K562 (cell line): Measurements from ENCODE around the gene RASGEF1C.

ENCODE experiments used
- ARNT ChIP-seq, 2 experiments: fragments of 450-650 bp; IDR thresholded peaks; 2 replicates each; pipeline ENCODE4 v1.6.1; 2016; ENCODE audit warnings: mild to moderate bottlenecking in 1 of 2
- ATF7 ChIP-seq: fragments of 450-650 bp; IDR thresholded peaks from 2 replicates; pipeline ENCODE4 v1.7.1; 2014; ENCODE audit warnings: mild to moderate bottlenecking, moderate library complexity
- CHCHD3 ChIP-seq: fragments of 250-450 bp; sonication (Bioruptor Pico); IDR thresholded peaks from 2 replicates; pipeline ENCODE4 v2.1.2; 2022; ENCODE audit warnings: mild to moderate bottlenecking
- FOXP1 ChIP-seq: sonication (generic); formaldehyde crosslinking; IDR thresholded peaks from 2 replicates; pipeline ENCODE4 v1.8.0; 2022; ENCODE audit warnings: mild to moderate bottlenecking, missing genetic modification reagents
- GTF2A2 ChIP-seq: IDR thresholded peaks from 2 replicates; pipeline ENCODE4 v1.6.1; 2016; ENCODE audit warnings: mild to moderate bottlenecking, missing genetic modification characterization, missing compliant biosample characterization
- MEF2A ChIP-seq: IDR thresholded peaks from 2 replicates; pipeline ENCODE4 v1.6.1; 2011; ENCODE audit warnings: low read depth, mild to moderate bottlenecking, low read length, moderate library complexity; ENCODE audit not compliant: control insufficient read depth
- MYC ChIP-seq, 2 experiments: fragments of 250-450 bp in 1 of 2; sonication (Bioruptor Pico) in 1 of 2; IDR thresholded peaks; 2 replicates each; pipeline versions ENCODE4 v1.5.1 to v1.6.1; 2012 to 2021; ENCODE audit warnings: low read depth in 2 of 2, borderline replicate concordance in 1 of 2, improper control_type of control experiment in 1 of 2, low read length in 1 of 2, mild to moderate bottlenecking in 1 of 2, moderate library complexity in 1 of 2
- RFX5 ChIP-seq: IDR thresholded peaks from 2 replicates; pipeline ENCODE4 v1.6.1; 2011; ENCODE audit warnings: low read depth, mild to moderate bottlenecking, improper control_type of control experiment, low read length
- RNF2 ChIP-seq: sonication (generic); IDR thresholded peaks from 2 replicates; pipeline ENCODE4 v1.6.1; 2016
- STAG1 ChIP-seq: sonication (generic); formaldehyde crosslinking; IDR thresholded peaks from 2 replicates; pipeline ENCODE4 v1.5.0; 2020; ENCODE audit warnings: missing genetic modification reagents, borderline replicate concordance
- ZC3H11A ChIP-seq: IDR thresholded peaks from 2 replicates; pipeline ENCODE4 v1.6.1; 2012; ENCODE audit warnings: low read depth, low read length, improper control_type of control experiment
- ZNF274 ChIP-seq: IDR thresholded peaks from 2 replicates; pipeline ENCODE4 v1.6.1; 2011; ENCODE audit warnings: low read depth, mild to moderate bottlenecking, low read length, moderate library complexity, borderline replicate concordance
- TF ChIP-seq, protein P1 (sequence below), 3 experiments: IDR thresholded peaks in 2 of 3; conservative IDR thresholded peaks in 1 of 3; 2 replicates each; pipeline ENCODE4 v1.5.1; 2011 to 2012; ENCODE audit warnings: low read length in 3 of 3, mild to moderate bottlenecking in 3 of 3, control low read depth in 2 of 3, improper control_type of control experiment in 1 of 3, inconsistent platforms in 1 of 3, low read depth in 1 of 3, mixed read lengths in 1 of 3, moderate library complexity in 1 of 3; ENCODE audit not compliant: insufficient read depth in 2 of 3

DNA sequence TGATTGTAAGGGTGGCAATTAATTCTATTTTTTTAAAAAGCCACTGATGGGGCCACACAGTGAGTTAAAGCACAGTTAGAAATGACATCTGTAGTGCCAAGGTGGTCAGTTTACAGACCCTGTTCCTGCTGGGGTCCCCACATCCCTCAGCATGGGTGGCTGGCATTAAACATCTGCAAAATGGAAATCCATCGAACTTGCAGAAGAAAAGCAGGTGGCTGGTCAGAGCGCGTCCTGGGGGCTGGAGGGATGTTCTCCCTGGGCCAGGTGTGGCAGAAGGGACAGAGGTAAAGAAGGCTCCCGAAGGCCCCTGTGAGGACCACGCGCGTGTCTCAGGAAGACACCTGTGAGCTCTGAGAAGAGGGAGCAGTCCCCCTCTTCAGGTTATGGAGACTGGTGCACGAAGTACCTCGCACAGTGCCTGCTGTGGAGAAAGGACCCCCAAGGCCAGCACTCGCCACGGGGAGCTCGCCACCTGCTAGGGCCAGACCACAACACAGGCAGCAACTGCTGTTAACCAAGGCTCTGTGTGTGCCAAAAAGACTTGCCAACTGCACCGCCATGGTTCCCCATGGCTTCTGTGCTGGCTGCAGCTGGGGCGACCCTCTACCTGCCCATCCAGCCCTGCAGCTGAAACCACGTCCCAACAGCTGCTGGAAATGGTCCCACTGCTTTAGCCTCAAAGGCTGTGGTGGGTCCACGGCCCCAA lies 65.2 kb downstream of the RASGEF1C start:
- TF ChIP-seq FOXP1 (CRISPR knock-in tag) (no peak), ZC3H11A (no peak), STAG1 (no peak), MEF2A (no peak), CHCHD3 (CRISPR knock-in tag) (no peak), ATF7 (no peak), ARNT (IDR thresholded peaks at IDR 0.05) (no peak), GTF2A2 (no peak), ZNF274 (no peak), RNF2 (no peak), RFX5 (no peak), MYC (IDR thresholded peaks at IDR 0.05; ENCODE audit: low read depth, low read length) (no peak), MYC (CRISPR knock-in tag; IDR thresholded peaks at IDR 0.05; ENCODE audit: borderline replicate concordance, low read depth) (no peak)
- TF ChIP-seq, protein P1, sequence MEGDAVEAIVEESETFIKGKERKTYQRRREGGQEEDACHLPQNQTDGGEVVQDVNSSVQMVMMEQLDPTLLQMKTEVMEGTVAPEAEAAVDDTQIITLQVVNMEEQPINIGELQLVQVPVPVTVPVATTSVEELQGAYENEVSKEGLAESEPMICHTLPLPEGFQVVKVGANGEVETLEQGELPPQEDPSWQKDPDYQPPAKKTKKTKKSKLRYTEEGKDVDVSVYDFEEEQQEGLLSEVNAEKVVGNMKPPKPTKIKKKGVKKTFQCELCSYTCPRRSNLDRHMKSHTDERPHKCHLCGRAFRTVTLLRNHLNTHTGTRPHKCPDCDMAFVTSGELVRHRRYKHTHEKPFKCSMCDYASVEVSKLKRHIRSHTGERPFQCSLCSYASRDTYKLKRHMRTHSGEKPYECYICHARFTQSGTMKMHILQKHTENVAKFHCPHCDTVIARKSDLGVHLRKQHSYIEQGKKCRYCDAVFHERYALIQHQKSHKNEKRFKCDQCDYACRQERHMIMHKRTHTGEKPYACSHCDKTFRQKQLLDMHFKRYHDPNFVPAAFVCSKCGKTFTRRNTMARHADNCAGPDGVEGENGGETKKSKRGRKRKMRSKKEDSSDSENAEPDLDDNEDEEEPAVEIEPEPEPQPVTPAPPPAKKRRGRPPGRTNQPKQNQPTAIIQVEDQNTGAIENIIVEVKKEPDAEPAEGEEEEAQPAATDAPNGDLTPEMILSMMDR (IDR thresholded peaks at IDR 0.05 in 2 of 3, conservative IDR thresholded peaks at IDR 0.05 in 1 of 3; ENCODE audit: insufficient read depth in 2 of 3, low read depth in 1 of 3, low read length in 3 of 3), result no peak
